ENCODE measurements around the gene METTL3. TPM values are rescaled to one million over a fixed set of nuclear protein-coding genes. Genes with fewer than 3 reads are reported as not detected.

METTL3 gene
- total and polyA plus RNA-seq, 2 of the 13 experiments (the other 11 are each of a cell fraction or from before 2014, with no cell fraction given): 123 to 130 TPM

GRCh38 chr14:21455912-21456667 is 55.0 kb downstream of the METTL3 start, which contains the start of gene CHD8 (continued):
- no peak for TF ChIP-seq ZBTB40 (IDR thresholded peaks at IDR 0.05)
- peak; percentile 80 for TF ChIP-seq ZBTB40 (CRISPR knock-in tag; IDR thresholded peaks at IDR 0.05)
- TF ChIP-seq ZNF687 (CRISPR knock-in tag; IDR thresholded peaks at IDR 0.05): peak; percentile 91
- TF ChIP-seq ASH2L (IDR thresholded peaks at IDR 0.05; ENCODE audit: insufficient read length, low read depth, low read length): peak; percentile 95
- no peak for TF ChIP-seq ZNF776 (CRISPR knock-in tag; IDR thresholded peaks at IDR 0.05)
- TF ChIP-seq ZNF34 (CRISPR knock-in tag; IDR thresholded peaks at IDR 0.05; ENCODE audit: borderline replicate concordance): no peak
- no peak; the same call in 1 of the 2 replicates for TF ChIP-seq WIZ (CRISPR knock-in tag; IDR thresholded peaks at IDR 0.05)
- no peak; the same call in 1 of the 2 replicates for TF ChIP-seq RFX3 (CRISPR knock-in tag; IDR thresholded peaks at IDR 0.05)
- TF ChIP-seq KDM4B (CRISPR knock-in tag; IDR thresholded peaks at IDR 0.05): peak; percentile 33; the same call in 1 of the 2 replicates
- no peak for TF ChIP-seq MEIS1 (CRISPR knock-in tag; IDR thresholded peaks at IDR 0.05; ENCODE audit: borderline replicate concordance)
- 0 out of 2 replicates have a peak, but pooled peaks have one; percentile 18 for TF ChIP-seq PITX1 (CRISPR knock-in tag; IDR thresholded peaks at IDR 0.05)
- peak; percentile 84 for TF ChIP-seq ZNF317 (CRISPR knock-in tag; IDR thresholded peaks at IDR 0.05)
- TF ChIP-seq, protein P1, sequence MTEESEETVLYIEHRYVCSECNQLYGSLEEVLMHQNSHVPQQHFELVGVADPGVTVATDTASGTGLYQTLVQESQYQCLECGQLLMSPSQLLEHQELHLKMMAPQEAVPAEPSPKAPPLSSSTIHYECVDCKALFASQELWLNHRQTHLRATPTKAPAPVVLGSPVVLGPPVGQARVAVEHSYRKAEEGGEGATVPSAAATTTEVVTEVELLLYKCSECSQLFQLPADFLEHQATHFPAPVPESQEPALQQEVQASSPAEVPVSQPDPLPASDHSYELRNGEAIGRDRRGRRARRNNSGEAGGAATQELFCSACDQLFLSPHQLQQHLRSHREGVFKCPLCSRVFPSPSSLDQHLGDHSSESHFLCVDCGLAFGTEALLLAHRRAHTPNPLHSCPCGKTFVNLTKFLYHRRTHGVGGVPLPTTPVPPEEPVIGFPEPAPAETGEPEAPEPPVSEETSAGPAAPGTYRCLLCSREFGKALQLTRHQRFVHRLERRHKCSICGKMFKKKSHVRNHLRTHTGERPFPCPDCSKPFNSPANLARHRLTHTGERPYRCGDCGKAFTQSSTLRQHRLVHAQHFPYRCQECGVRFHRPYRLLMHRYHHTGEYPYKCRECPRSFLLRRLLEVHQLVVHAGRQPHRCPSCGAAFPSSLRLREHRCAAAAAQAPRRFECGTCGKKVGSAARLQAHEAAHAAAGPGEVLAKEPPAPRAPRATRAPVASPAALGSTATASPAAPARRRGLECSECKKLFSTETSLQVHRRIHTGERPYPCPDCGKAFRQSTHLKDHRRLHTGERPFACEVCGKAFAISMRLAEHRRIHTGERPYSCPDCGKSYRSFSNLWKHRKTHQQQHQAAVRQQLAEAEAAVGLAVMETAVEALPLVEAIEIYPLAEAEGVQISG (CRISPR knock-in tag; IDR thresholded peaks at IDR 0.05): peak; percentile 98
